CD4-positive, alpha-beta T cell treated with Interferon alpha-2 for 1 hour (primary cell): Measurements from ENCODE around the gene DNAAF3.

Experiments
- DNase-seq, 2 donors: peaks; one replicate each; pipeline ENCODE4 v3.0.0-alpha.2; 2020 to 2022

Gene DNAAF3

GRCh38 chr19:55166530-55167268 is at the start of gene DNAAF3:
DNAAF3 (minus strand) TSS chr19:55166613; CDS start chr19:55166413, 200 bp downstream.
- DNase-seq, result peak; percentile 81 to 84

- no peak for DNase-seq
Measured at GRCh38 chr19:55213547-55213946, 47.1 kb upstream of the DNAAF3 start.

GRCh38 chr19:55212447-55212846 is 46.0 kb upstream of the DNAAF3 start:
- peak; percentile 34 to 49 for DNase-seq

DNA sequence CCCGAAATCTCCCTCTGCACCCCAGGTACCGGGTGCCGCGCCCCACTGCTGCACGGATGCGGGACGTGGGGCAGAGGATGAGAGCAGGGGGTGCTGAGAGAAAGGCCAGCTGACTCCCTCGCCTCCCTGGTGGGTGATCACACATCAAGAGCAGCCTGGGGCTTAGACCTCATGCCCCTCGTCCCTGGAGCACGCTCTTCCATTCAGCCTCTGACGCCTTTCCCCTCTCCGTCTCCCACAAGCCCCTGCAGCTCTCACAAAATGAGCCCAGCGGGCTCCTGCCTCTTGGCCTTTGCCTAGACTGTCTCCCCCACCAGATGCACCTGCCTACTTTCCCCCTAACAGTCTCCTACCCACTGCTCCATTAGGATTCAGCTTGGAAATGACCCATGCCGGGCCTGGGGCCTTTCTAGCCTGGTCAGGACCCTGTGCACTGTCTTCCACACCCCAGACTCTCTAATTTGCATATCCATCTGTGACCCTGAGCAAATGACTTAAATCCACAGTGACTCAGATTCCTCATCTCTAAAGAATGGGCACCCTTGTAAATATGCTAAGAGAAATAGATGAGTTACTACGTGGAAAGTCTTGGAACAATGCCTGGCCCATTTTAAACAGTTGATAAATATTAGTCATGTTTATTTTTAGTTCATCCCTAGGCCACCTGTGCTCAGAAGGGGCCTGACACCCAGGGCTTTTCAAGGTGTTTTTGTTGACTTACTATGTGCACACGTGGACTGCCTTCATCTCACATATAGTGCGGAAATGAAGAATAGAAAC is 43.5 kb upstream of the DNAAF3 start:
- no peak for DNase-seq

DNA sequence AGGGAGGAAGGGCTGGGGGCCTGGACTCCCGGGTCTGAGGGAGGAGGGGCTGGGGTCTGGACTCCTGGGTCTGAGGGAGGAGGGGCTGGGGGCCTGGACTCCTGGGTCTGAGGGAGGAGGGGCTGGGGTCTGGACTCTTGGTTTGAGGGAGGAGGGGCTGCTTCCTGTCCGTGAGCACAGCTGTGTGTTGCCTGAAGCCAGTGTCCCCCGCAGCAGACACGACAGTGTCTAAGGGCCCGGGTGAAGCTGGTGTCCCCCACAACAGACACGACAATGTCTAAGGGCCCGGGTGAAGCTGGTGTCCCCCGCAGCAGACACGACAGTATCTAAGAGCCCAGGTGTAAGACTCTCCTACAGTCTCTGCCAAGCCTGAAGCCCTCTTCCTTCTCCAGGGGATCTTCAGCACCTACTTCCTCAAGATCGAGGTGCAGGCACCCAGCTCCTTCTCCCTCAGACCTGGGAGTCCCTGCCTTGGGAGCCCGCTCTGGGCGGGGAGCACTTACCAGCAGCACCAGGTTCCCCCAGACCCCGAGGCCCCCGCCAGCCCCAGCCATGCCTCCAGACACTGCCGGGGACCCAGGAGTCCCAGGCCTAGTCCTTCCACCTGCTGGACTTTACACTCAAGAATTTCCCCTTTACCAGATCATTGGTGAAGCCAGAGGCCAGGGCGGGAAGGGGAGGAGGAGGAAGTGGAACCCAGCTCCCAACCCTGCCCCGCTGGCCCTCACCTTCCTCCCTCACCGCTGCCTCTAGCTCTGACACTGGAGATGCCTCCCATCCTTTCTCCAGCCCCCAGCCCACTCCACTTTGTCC is 42.7 kb upstream of the DNAAF3 start, which contains the start of gene PTPRH:
TSS of gene PTPRH (minus strand) at position 622 of the 813 bp plus-strand sequence. CDS start at position 554, 68 bp downstream.
- no peak for DNase-seq

DNA sequence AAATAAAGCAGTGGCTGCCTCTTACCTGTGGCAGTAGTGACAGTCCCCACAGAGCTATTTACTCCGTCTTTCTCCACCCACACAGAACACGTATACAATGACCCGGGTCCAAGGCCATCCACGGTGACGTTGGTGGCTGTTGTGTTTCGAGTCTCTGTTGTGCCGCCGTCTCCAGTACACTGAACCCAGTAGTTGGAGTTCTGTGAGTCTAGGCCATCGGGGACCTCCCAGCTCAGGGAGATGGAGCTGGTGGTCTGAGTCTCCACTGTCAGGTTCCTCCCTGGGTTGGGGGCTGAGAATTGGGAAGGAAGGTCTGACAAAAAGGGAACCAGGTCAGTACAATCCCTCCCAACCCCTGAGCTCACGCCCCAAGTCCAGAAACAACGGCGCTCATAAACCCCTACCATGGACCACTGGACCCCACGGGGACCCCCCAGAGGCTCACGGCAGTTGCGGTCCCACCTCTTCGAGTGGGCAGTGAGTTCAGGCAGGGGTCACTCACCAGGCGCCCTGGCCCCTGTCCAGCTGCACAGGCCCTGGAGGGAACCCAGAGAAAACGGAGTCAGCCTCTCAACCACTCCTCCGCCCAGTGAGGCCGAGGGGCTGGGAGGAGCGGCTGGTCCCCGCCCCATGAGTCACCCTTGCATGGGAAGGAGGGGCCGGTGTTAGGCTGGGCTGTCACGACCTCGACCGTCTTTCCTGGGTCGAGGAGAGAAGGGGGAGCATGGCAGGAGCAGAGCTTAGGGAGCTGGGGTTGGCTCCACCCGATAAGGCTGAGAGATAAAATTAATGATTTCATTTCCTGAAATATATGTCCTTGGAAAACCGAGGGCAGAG is 40.5 kb upstream of the DNAAF3 start:
- DNase-seq, result peak in 1 of 2 donors; percentile 36

DNA sequence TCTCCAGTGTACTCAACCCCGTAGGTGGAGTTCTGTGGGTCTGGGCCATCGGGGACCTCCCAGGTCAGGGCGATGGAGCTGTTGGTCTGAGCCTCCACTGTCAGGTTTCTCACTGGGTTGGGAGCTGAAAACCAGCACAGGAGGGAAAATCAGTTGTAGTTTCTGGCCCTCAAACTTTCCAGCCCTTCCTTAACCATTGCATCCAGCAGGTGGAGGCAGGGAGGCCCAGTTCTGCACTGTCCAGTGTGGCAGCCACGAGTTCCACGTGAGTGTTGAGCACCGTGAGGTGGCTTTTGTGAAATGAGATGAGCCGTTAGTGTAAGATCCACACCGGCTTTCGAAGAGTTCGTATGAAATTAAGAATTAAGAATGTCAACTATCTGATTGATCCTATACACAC is 35.8 kb upstream of the DNAAF3 start:
- DNase-seq, result peak in 1 of 2 donors; percentile 29

DNA sequence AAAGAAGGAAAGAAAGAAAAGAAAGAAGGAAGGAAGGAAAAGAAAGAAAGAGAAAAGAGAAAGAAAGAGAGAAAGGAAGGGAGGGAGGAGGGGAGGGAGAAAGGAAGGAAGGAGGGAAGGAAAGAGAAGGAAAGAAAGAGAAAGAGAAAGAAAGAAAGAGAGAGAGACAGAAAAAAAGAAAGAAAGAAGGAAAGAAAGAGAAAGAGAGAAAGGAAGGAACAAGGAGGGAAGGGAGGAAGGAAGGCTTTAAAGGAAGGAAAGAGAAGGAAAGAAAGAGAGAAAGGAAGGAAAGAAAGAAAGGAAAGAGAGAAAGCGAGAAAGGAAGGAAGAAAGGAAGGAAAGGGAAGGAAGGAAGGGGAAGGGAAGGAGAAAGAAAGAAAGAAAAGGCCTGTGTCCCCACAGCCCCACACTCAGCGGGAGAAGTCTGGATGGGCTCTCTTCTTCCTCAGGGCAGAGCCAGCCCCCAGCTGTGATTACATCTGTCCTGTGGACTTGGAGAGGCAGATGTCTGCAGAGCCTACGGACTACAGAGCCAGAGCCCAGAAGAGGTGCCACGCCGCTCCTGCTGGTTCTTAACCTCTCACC is 33.3 kb upstream of the DNAAF3 start:
- DNase-seq, result no peak

DNA sequence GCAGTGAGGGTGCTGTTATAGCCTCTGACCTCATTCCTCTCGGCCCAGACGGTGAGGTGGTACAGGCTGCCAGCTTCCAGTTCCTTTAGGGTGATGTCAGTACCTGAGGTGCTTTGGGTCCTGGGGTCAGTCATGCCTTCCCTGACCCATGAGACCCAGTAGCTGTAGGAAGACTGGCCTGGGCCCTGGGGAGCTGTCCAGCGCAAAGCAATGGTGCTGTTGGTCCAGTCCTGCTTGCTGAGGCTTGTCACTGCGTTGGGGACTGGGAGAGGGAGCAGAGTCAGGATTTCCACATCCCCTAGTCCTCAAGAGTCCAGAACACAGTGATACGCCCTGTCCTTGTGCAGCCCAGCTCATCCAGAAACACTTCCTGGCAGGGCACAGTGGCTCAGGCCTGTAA is 32.2 kb upstream of the DNAAF3 start:
- DNase-seq, result no peak

GRCh38 chr19:55197528-55197927 is 31.1 kb upstream of the DNAAF3 start:
- DNase-seq, result no peak

DNA sequence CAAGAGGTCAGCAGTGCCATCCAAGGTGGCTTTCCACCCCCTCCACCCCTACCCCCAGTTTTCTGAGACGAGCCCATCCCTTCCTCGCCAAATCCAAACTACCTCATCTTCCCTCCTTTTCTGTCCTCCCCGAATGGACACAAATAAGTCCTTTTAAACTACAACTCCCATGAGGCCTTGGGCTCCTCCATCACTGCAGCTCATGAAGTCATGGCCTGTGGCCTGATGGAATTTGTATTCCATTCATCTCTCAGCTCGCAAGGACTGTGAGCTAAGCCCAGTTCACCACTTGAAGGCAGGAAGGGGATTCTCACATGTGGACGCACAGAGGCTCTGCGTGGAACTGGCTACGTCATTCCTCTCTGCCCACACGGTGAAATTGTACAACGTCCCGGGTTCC is 30.4 kb upstream of the DNAAF3 start:
- DNase-seq, result no peak

DNA sequence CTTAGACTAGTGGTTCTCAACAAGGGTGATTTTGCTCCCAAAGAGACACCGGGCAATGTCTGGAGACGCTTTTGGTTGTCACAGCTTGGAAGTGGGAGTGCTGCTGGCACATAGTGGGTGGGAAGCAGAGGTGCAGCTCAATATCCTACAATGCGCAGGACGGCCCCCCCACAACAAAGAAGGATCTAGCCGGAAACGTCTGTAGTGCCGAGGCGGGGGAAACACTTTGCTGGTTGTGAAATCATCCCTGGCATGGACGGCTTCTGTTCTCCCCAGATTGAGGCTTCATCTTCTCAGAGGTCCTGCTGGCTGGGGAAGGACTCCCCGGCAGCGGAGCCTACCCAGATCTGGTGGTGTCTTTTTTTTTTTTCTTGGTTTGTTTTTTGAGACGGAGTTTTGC is 27.1 kb upstream of the DNAAF3 start:
- DNase-seq, result no peak

DNA sequence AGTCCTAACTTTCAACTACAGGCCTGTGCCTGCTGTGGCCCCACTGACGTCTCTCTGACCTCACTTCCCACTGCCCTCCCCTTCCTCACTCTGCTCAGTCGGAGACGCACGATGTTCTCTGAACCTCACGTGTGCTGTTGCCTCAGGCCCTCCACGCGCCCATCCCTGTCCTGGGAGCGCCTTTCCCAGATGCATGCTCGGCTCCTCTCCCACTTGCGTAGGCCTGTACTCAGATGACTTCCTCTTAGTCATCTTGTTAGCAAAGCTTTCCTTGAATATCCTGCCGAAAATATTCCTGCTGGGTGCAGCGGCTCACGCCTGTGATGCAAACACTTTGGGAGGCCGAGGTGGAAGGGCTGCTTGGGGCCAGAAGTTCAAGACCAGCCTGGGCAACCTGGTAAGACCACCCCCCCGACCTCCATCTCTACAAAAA is 23.0 kb upstream of the DNAAF3 start:
- no peak for DNase-seq

DNA sequence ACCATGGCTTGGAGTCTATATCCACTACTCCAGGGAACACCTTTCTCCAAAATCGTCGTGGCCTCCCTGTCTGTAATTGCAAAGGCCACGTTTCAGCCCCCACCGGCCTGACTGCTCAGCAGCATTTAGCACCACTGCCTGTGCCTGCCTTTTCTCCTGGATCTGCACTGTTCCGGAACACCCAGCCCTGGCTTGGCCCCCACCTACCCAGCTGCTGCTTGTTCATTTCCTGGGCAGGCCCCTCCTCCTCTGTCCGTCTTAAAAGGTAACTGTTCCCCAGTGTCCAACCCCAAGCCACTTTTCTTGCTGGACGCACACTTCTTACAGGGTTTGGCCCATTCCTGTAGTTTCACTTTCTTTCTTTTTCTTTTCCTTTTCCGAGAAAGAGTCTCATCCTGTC is 22.2 kb upstream of the DNAAF3 start:
- DNase-seq, result no peak

DNA sequence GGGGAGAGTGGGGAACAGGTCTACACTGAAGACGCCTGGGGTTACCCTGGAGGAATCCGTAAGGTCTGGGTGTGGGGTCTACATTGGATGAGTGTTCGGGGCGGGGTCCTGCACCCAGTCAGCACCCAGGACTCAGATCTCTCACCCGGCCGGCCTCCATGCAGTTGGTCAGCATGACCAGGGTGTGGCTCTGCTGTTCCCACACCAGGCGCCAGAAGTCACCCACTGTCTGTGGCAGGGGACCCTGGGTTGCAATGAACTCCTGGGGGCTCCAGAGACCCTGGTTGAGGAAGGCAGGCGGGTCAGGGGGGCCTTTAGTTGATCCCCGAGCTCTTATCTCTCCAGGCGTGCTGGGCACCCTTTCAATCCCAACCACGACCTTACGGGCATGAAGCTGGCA is 19.7 kb upstream of the DNAAF3 start:
- DNase-seq, result no peak

DNA sequence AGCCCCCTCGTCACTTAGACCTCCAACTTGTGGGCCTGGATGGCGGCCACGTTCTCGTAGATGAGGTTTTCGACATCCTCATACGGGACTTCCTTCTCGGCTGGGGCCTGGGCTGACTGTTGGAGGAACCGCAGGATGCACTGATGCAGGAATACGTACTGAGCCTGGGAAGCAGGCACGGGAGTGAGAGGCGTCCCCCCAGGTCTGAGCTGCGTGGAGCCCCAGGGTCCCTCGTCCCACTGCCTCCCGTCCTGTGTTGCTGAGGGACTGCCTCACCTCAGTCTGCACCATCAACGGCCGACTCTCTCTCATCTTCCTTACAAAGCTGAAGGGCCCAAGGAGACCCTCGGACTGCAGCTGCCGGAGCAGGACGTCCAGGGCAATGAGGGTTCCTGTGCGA is 15.3 kb upstream of the DNAAF3 start:
- DNase-seq, result no peak

GRCh38 chr19:55179606-55180484 is 13.4 kb upstream of the DNAAF3 start, which contains the start of gene SYT5:
SYT5 (minus strand) TSS chr19:55180289; CDS start chr19:55179041, 1,248 bp downstream.
- peak; percentile 35 to 70 for DNase-seq

DNA sequence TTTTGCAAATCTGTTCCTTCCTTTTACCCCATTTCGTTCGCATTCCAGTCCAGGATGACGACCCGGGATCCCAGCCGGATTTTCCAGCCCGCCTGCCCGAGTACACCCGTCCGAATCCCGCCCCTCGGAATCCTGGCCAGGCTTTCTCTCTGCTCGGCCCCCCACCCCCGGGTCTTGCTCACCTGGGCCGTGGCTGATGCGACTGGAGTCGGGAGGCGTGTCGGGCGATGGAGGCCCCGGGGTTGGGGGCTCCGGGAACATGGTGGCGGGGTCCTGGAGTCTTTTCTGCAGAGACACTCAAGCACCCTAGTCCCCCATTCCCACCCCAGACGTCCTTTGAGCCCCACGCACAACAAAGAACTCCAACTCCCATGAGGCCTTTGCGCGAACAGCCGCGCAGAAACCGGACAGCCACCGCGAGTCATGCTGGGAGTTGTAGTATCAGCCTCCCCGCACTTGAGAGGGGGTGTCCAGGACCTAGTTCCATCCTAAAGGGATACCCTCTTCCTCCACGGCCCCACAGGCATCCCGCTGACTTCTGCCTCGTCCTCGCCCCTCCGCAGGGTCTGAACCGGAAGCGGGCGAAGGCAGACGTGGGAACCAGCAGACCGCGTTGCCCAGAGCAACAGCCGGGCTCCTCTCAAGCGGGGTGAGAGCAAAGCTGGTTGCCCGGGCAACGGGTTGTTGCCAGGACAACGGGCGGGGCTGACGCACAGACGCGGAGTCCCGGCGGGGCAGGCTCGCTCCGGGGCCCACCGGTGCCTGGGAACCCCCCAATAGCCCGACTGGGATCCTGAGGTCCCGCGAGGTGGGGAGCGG is 12.6 kb upstream of the DNAAF3 start:
- DNase-seq, result peak; percentile 93 to 94

DNA sequence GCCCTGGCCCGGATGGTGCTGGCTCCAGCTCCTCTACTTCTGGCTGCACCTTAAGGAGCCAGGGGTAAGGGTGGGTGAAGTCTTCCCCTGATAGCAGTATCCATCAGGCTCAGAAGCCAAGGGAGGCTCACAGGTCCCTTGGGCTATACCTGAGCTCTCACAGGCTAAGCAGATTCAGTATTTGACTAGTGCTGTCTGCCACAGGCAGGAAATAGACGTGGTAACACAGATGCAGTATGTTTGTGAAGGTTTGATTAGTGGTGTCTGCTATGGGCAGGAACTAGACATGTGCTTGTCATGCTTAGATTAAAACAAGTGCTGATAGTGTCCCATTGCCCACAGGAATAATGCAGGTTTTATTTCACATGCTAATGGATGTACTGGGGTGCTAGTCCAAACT is 9.7 kb upstream of the DNAAF3 start:
- no peak for DNase-seq
